Activated naive CD8-positive, alpha-beta T cell treated with anti-CD3 and anti-CD28 coated beads, Interleukin-2, amount 10 ng/mL, durations not matched to agents 7 days and 5 days (primary cell): ENCODE results near the gene C2orf68. TPM values are rescaled to one million over a fixed set of nuclear protein-coding genes. Genes with fewer than 3 reads are reported as not detected.
"Not testable (repeated sequence)": the region's sequence is repeated elsewhere in the genome, so short reads cannot be mapped to it uniquely, and the experiment has no call there.

Experiments
- ATAC-seq: fragments of 150-1000 bp; cut with Tn5 transposase; one replicate; pipeline ENCODE4 v1.10.0; 2021; ENCODE audit warnings: low read depth, moderate library complexity
- POLR2A ChIA-PET: fragments of 350-600 bp; sonication (Branson Sonifier 250); formaldehyde crosslinking; loops from one replicate; lab custom pipeline; 2021; ENCODE audit warnings: antibody characterized with exemption; lab: Charles Lee
- DNase-seq: peaks from one replicate; pipeline ENCODE4 v3.0.0; 2021
- H3K27ac Mint-ChIP-seq: one replicate; pipeline ENCODE4 v1.8.0; 2022; ENCODE audit warnings: mild to moderate bottlenecking, mixed read lengths
- H3K27me3 Mint-ChIP-seq: one replicate; pipeline ENCODE4 v1.8.0; 2022; ENCODE audit warnings: mild to moderate bottlenecking, moderate library complexity, mixed read lengths
- H3K36me3 Mint-ChIP-seq: one replicate; pipeline ENCODE4 v1.8.0; 2021; ENCODE audit warnings: mild to moderate bottlenecking, mixed read lengths
- H3K4me1 Mint-ChIP-seq: one replicate; pipeline ENCODE4 v1.8.0; 2021; ENCODE audit warnings: mixed read lengths
- H3K4me3 Mint-ChIP-seq: one replicate; pipeline ENCODE4 v1.8.0; 2022; ENCODE audit warnings: mild to moderate bottlenecking, moderate library complexity, mixed read lengths
- H3K9me3 Mint-ChIP-seq: one replicate; pipeline ENCODE4 v1.8.0; 2021; ENCODE audit warnings: mixed read lengths
- total RNA-seq, 2 experiments: library from RNA; stranded (reverse); gene quantifications; one replicate each; pipeline ENCODE4 v1.2.3, GENCODE V29; 2021

The C2orf68 gene
- total RNA-seq, 2 experiments from 2014 or later: 54.7 to 61.2 TPM

DNA sequence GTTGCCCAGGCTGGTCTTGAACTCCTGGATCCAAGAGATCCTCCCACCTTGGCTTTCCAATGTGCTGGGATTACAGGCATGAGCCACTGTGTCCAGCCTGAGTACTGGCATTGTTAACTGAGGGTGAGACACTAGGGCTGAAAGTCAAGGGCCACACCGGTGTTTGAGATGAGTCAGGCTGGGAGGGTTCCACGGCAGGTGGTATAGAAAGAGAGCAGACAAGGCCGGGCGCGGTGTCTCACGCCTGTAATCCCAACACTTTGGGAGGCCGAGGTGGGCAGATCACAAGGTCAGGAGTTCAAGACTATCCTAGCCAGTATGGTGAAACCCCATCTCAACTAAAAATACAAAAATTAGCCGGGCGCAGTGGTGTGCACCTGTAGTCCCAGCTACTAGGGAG lies 19.6 kb downstream of the C2orf68 start:
- not testable (repeated sequence) for DNase-seq, H3K36me3 Mint-ChIP-seq, ATAC-seq, H3K4me3 Mint-ChIP-seq, H3K27me3 Mint-ChIP-seq, H3K27ac Mint-ChIP-seq, H3K9me3 Mint-ChIP-seq
- POLR2A ChIA-PET: interaction anchor here (1.1 to 1.8 kb wide), 2 partner anchors 13 to 24 kb away, joined by 4 to 6 read pairs; partner anchors contain the start of gene USP39
- peaks cover 48% of the 10 kb centered on the region for H3K4me1 Mint-ChIP-seq

GRCh38 chr2:85591563-85591962 lies 20.3 kb downstream of the C2orf68 start:
- no peak overlapping the region for H3K4me3 Mint-ChIP-seq
- peaks cover 10% of the 10 kb centered on the region for H3K36me3 Mint-ChIP-seq
- ATAC-seq (no peak), DNase-seq (no peak)
- POLR2A ChIA-PET: interaction anchor here (0.9 kb wide), 1 partner anchor 17 kb away, joined by 4 read pairs; no protein-coding TSS in a partner anchor
- H3K9me3 Mint-ChIP-seq: no peaks in the 10 kb centered on the region
- H3K27me3 Mint-ChIP-seq: no peaks in the 10 kb centered on the region
- H3K4me1 Mint-ChIP-seq: peaks cover 42% of the 10 kb centered on the region
- H3K27ac Mint-ChIP-seq: no peak overlapping the region

DNA sequence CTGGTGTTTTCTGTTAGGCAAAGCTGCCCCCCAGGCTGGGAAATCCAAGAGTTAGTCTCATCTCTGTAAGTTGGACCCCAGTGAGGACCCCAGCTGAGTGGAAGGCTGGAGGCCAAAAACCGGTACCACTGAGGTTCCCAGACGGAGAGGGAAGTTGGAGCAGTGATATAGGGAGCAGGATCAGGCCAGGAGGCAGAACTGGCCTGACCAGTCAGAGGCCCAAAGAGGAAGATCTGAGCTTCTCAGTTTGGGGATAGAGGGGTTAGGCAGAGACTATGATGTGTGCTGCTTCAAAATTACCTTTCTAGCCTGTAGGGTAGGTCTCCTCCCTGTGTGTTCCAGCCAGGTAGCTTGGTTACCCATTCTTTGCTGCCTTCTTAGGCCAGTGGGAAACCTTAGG lies 20.9 kb downstream of the C2orf68 start:
- no peak overlapping the region for H3K27ac Mint-ChIP-seq
- no peaks in the 10 kb centered on the region for H3K9me3 Mint-ChIP-seq
- POLR2A ChIA-PET: interaction anchor here (0.9 kb wide), 1 partner anchor 18 kb away, joined by 4 read pairs; no protein-coding TSS in a partner anchor
- peaks cover 10% of the 10 kb centered on the region for H3K36me3 Mint-ChIP-seq
- DNase-seq: no peak
- peaks cover 43% of the 10 kb centered on the region for H3K4me1 Mint-ChIP-seq
- H3K27me3 Mint-ChIP-seq: no peaks in the 10 kb centered on the region
- H3K4me3 Mint-ChIP-seq: no peak overlapping the region
- ATAC-seq: no peak

GRCh38 chr2:85589982-85590791 lies 21.7 kb downstream of the C2orf68 start:
- no peaks in the 10 kb centered on the region for H3K27me3 Mint-ChIP-seq
- H3K9me3 Mint-ChIP-seq: no peaks in the 10 kb centered on the region
- peaks cover 49% of the 10 kb centered on the region for H3K4me1 Mint-ChIP-seq
- DNase-seq (no peak), ATAC-seq (no peak)
- peaks cover 7% of the 10 kb centered on the region for H3K36me3 Mint-ChIP-seq
- H3K27ac Mint-ChIP-seq: peak overlapping the region; percentile 56
- POLR2A ChIA-PET: interaction anchor here (0.5 kb wide), 1 partner anchor 13 kb away, joined by 12 read pairs; the partner anchor contains the start of gene VAMP8
- H3K4me3 Mint-ChIP-seq: no peak overlapping the region

DNA sequence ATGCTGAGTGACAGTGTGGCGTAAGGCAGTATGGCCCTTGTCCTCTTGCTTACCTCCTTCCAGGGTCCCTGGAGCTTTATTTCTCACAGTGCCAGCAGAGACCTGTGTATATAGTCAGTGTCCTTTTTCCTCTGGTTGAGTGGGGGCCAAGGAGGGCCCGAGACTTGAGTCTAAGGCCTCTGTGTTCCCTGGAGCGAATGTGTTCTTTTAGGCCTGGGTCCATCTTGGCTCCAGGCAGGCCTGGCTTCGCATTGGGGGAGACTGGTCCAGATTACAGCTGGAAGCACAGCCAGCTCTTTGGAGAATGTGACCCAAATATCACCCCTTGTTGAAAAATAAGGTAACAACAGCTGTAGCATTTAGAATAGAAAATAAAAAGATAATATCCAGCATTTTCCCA lies 22.7 kb downstream of the C2orf68 start:
- Mint-ChIP-seq H3K27me3 (no peaks in the 10 kb centered on the region), H3K4me1 (peaks cover 46% of the 10 kb centered on the region), H3K36me3 (peaks cover 7% of the 10 kb centered on the region), H3K4me3 (no peak overlapping the region), H3K9me3 (no peaks in the 10 kb centered on the region), H3K27ac (no peak overlapping the region)
- DNase-seq (no peak), ATAC-seq (no peak)
- POLR2A ChIA-PET: no interaction called here

GRCh38 chr2:85588645-85589044 lies 23.2 kb downstream of the C2orf68 start:
- DNase-seq: no peak
- no peak for ATAC-seq
- Mint-ChIP-seq H3K27ac (peak overlapping the region; percentile 59), H3K9me3 (no peaks in the 10 kb centered on the region), H3K36me3 (peaks cover 7% of the 10 kb centered on the region), H3K4me1 (peaks cover 46% of the 10 kb centered on the region), H3K4me3 (no peak overlapping the region), H3K27me3 (no peaks in the 10 kb centered on the region)
- POLR2A ChIA-PET: no interaction called here

GRCh38 chr2:85588236-85588635 lies 23.6 kb downstream of the C2orf68 start:
- DNase-seq (no peak), ATAC-seq (no peak)
- peak overlapping the region; percentile 59 for H3K27ac Mint-ChIP-seq
- POLR2A ChIA-PET: interaction anchor here (1.2 to 1.9 kb wide), 4 partner anchors 7 to 23 kb away, joined by 4 to 8 read pairs (median 6); partner anchors contain the start of genes C2orf68 and RNF181
- H3K9me3 Mint-ChIP-seq: no peaks in the 10 kb centered on the region
- H3K27me3 Mint-ChIP-seq: no peaks in the 10 kb centered on the region
- H3K4me1 Mint-ChIP-seq: peaks cover 50% of the 10 kb centered on the region
- peaks cover 10% of the 10 kb centered on the region for H3K36me3 Mint-ChIP-seq
- H3K4me3 Mint-ChIP-seq: no peak overlapping the region

- peaks cover 19% of the 10 kb centered on the region for H3K36me3 Mint-ChIP-seq
- no peaks in the 10 kb centered on the region for H3K9me3 Mint-ChIP-seq
- peaks cover 55% of the 10 kb centered on the region for H3K4me1 Mint-ChIP-seq
- H3K4me3 Mint-ChIP-seq: peak overlapping the region; percentile 97
- H3K27me3 Mint-ChIP-seq: no peaks in the 10 kb centered on the region
- POLR2A ChIA-PET: interaction anchor here (1.0 to 2.9 kb wide), 6 partner anchors 10 to 167 kb away, joined by 3 to 44 read pairs (median 6); partner anchors contain the start of genes C2orf68, GGCX, MAT2A and RNF181
- DNase-seq (no peak), ATAC-seq (no peak)
- H3K27ac Mint-ChIP-seq: peak overlapping the region; percentile 92
Measured at GRCh38 chr2:85585781-85586105, 26.1 kb downstream of the C2orf68 start.

DNA sequence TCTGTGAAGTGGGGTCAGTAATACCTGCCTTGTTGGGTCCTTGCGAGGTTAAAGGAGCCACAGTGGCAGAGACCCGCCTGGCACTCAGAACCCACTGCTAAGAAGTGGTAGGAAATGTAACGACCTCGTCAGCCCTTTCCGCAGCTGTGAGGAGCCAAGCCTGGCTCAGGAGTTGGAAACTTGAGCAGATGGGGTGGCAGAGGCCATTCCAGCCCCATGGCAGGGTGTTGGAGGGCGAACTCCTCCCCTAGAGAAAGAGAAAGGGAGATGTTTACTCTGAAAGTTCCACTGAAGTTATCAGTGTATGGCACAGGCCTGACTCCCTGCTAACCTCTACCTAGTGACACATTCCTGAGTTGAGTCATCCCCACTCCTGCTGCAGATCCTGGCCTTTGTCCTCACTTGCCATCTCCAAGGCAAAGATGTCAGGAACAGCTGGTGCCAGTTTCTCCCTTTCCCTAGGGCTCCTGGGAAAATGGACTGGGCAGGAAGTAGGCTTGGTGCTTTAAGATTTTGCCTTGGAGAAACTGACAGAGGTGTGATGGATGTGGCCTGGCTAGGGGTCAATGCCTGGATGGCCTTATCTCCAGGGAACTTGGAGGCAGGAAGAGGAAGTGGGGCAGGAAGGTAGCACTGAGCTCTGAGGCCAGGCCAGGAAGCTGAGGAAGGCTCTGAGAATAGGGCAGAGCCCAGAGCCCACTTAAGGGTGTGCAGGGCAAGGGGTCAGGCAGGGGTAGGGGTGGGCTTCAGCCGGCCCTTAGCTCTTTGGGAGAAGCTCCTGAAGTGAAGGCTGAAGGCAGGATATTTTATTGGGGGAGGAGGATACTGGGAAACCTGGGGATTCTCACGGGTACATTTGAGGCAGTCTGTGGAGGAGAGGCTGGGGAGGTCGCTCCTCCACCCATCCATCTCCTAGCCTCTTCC lies 26.7 kb downstream of the C2orf68 start:
- POLR2A ChIA-PET: interaction anchor here (1.0 to 2.9 kb wide), 7 partner anchors 11 to 166 kb away, joined by 3 to 44 read pairs (median 6); partner anchors contain the start of genes C2orf68, GGCX, MAT2A and RNF181
- DNase-seq (peak; percentile 59), ATAC-seq (peak; percentile 36)
- H3K4me1 Mint-ChIP-seq: peaks cover 55% of the 10 kb centered on the region
- H3K36me3 Mint-ChIP-seq: peaks cover 23% of the 10 kb centered on the region
- H3K9me3 Mint-ChIP-seq: no peaks in the 10 kb centered on the region
- no peaks in the 10 kb centered on the region for H3K27me3 Mint-ChIP-seq
- H3K27ac Mint-ChIP-seq: peak overlapping the region; percentile 92
- peak overlapping the region; percentile 97 for H3K4me3 Mint-ChIP-seq

DNA sequence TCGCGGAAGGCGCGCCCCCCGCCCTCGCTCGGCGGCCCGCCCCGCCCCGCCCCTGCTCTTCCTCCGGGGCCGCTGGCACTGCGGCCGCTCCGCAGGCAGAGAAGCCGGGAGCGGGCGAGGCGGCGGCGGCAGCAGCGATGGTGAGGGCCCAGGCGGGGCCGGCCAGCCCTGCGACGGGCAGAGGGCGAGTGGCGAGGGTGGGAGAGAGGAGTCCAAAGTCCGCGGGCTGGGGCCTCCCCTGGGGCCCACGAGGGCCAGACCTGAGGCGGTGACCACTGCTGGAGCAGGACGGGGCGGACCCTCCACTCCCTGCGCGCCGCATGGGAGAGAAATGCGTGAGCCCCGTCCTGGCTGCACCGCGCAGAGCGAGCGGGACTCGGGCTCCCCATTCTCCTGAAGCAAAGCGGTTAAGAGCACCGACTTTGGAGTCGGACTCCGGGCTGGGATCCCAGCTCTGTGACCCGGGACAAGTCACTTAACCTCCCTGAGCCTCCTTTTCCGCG lies 27.5 kb downstream of the C2orf68 start, which contains the start of gene VAMP5:
TSS of gene VAMP5 (plus strand) at position 78 of the 503 bp plus-strand sequence. CDS start at position 138, 60 bp downstream.
- H3K4me1 Mint-ChIP-seq: peaks cover 57% of the 10 kb centered on the region
- DNase-seq (peak; percentile 66), ATAC-seq (peak; percentile 38)
- H3K27me3 Mint-ChIP-seq: no peaks in the 10 kb centered on the region
- POLR2A ChIA-PET: interaction anchor here (1.3 to 2.9 kb wide), 6 partner anchors 11 to 166 kb away, joined by 3 to 44 read pairs (median 8); partner anchors contain the start of genes GGCX, MAT2A, RNF181 and SH2D6
- peak within 1 kb of the TSS; percentile 97 for H3K4me3 Mint-ChIP-seq
- peak within 1 kb of the TSS; percentile 95 for H3K27ac Mint-ChIP-seq
- H3K36me3 Mint-ChIP-seq: peaks cover 23% of the 10 kb centered on the region
- H3K9me3 Mint-ChIP-seq: no peaks in the 10 kb centered on the region

DNA sequence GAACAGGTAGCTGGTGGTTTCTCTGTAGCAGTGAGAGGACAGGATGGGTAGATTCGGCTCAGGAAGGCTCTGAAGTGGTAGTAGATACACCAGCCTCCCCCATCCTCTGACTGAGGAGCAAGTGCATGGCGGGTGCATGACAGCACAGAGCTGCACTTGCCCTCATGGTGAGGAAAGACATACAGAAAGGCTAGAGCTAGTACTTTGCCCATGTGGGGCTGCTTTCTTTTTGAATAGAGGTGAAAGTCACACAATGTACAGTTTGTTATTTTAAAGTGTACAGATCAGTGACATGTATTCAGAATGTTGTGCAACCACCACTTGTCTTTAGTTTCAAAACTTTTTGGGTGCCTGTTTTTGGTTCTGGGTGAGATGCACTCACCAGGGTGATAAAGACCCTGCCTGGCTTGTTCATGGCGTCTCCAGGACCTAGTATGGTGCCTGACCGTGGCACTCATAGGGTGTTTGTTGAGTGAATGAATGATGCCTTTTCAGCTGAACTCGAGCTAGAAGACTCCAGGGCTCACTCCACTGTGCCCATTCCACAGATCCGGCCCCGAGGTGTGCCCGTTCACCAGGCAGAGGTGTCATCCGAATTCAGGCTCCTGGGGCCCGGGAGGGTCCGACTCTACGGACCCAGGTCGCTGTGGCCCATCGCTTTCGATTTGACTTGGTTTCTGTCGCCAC lies 28.1 kb downstream of the C2orf68 start:
- no peak for DNase-seq
- Mint-ChIP-seq H3K27me3 (no peaks in the 10 kb centered on the region), H3K36me3 (peaks cover 24% of the 10 kb centered on the region), H3K27ac (peak overlapping the region; percentile 95), H3K9me3 (no peaks in the 10 kb centered on the region), H3K4me3 (peak overlapping the region; percentile 97), H3K4me1 (peaks cover 58% of the 10 kb centered on the region)
- peak; percentile 68 for ATAC-seq
- POLR2A ChIA-PET: interaction anchor here (0.8 to 2.9 kb wide), 5 partner anchors 12 to 44 kb away, joined by 4 to 44 read pairs (median 8); partner anchors contain the start of genes C2orf68, GGCX, MAT2A and RNF181

GRCh38 chr2:85582492-85582891 lies 29.4 kb downstream of the C2orf68 start:
- Mint-ChIP-seq H3K4me1 (peaks cover 55% of the 10 kb centered on the region), H3K4me3 (no peak overlapping the region), H3K27ac (peak overlapping the region; percentile 75), H3K36me3 (peaks cover 26% of the 10 kb centered on the region), H3K9me3 (no peaks in the 10 kb centered on the region), H3K27me3 (no peaks in the 10 kb centered on the region)
- ATAC-seq (no peak), DNase-seq (no peak)
- POLR2A ChIA-PET: interaction anchor here (1.5 kb wide), 1 partner anchor 22 kb away, joined by 8 read pairs; the partner anchor contains the start of gene GGCX
